Naive thymus-derived CD4-positive, alpha-beta T cell (primary cell): ENCODE measurements around the gene FPR1. TPM values are rescaled to one million over a fixed set of nuclear protein-coding genes. Genes with fewer than 3 reads are reported as not detected.

ENCODE experiments used
- ATAC-seq: fragments of 150-1000 bp; cut with Tn5 transposase; 2 replicates; pipeline ENCODE4 v1.10.0; 2021; ENCODE audit warnings: mild to moderate bottlenecking, moderate library complexity
- CTCF ChIA-PET: fragments of 350-600 bp; sonication (Branson Sonifier 250); formaldehyde crosslinking; loops from one replicate; lab custom pipeline; 2021; ENCODE audit warnings: antibody characterized with exemption; lab: Charles Lee
- POLR2A ChIA-PET: fragments of 350-600 bp; sonication (Branson Sonifier 250); formaldehyde crosslinking; loops from one replicate; lab custom pipeline; 2021; ENCODE audit warnings: antibody characterized with exemption, inconsistent platforms; lab: Charles Lee
- DNase-seq, 9 donors: peaks; one replicate each; pipeline versions ENCODE4 v3.0.0 to v3.0.0-alpha.2; 2020 to 2022; ENCODE audit warnings: mixed read lengths in 1 of 9
- H3K27ac ChIP-seq: one replicate; pipeline ENCODE4 v1.7.0; 2013; ENCODE audit warnings: mild to moderate bottlenecking, low read depth, low read length, moderate library complexity
- H3K27me3 ChIP-seq, 2 donors: one replicate each; pipeline ENCODE4 v1.7.0; 2013; ENCODE audit warnings: low read length in 2 of 2, mild to moderate bottlenecking in 2 of 2, moderate library complexity in 2 of 2; ENCODE audit not compliant: control insufficient read depth in 2 of 2, insufficient read depth in 2 of 2
- H3K36me3 ChIP-seq, 3 experiments: 1 replicate in 2 of 3; 2 replicates in 1 of 3; pipeline ENCODE4 v1.7.0; 2013; ENCODE audit warnings: low read length in 3 of 3, mild to moderate bottlenecking in 3 of 3, moderate library complexity in 1 of 3; ENCODE audit not compliant: insufficient read depth in 3 of 3, control insufficient read depth in 2 of 3
- H3K4me1 ChIP-seq, 2 donors: one replicate each; pipeline ENCODE4 v1.7.0; 2013; ENCODE audit warnings: low read length in 2 of 2, mild to moderate bottlenecking in 2 of 2, moderate library complexity in 1 of 2; ENCODE audit not compliant: control insufficient read depth in 2 of 2, insufficient read depth in 2 of 2
- H3K4me3 ChIP-seq: 2 replicates; pipeline ENCODE4 v1.7.0; 2013; ENCODE audit warnings: mild to moderate bottlenecking, low read length
- H3K9me3 ChIP-seq, 3 experiments: 1 replicate in 2 of 3; 2 replicates in 1 of 3; pipeline ENCODE4 v1.7.0; 2013; ENCODE audit warnings: low read length in 3 of 3; ENCODE audit not compliant: control insufficient read depth in 2 of 3
- H3K27ac Mint-ChIP-seq, 9 donors: one replicate each; pipeline ENCODE4 v1.8.0; 2020 to 2022; ENCODE audit warnings: mixed read lengths in 9 of 9, mild to moderate bottlenecking in 8 of 9, moderate library complexity in 5 of 9, inconsistent platforms in 2 of 9
- H3K27me3 Mint-ChIP-seq, 5 donors: one replicate each; pipeline ENCODE4 v1.8.0; 2021 to 2022; ENCODE audit warnings: mixed read lengths in 5 of 5, mild to moderate bottlenecking in 1 of 5
- H3K36me3 Mint-ChIP-seq, 5 donors: one replicate each; pipeline ENCODE4 v1.8.0; 2020 to 2022; ENCODE audit warnings: mixed read lengths in 5 of 5, mild to moderate bottlenecking in 3 of 5, inconsistent platforms in 1 of 5
- H3K4me1 Mint-ChIP-seq, 7 donors: one replicate each; pipeline ENCODE4 v1.8.0; 2020 to 2022; ENCODE audit warnings: mixed read lengths in 7 of 7, mild to moderate bottlenecking in 3 of 7, inconsistent platforms in 1 of 7
- H3K4me3 Mint-ChIP-seq, 10 donors: one replicate each; pipeline ENCODE4 v1.8.0; 2020 to 2022; ENCODE audit warnings: mild to moderate bottlenecking in 10 of 10, mixed read lengths in 10 of 10, moderate library complexity in 6 of 10, inconsistent platforms in 2 of 10
- H3K9me3 Mint-ChIP-seq, 11 donors: one replicate each; pipeline ENCODE4 v1.8.0; 2020 to 2022; ENCODE audit warnings: mixed read lengths in 11 of 11, mild to moderate bottlenecking in 4 of 11, inconsistent platforms in 1 of 11, moderate library complexity in 1 of 11
- intact Hi-C, 2 donors: fragments of 100-400 bp; cut with micrococcal nuclease; formaldehyde crosslinking; loops; one replicate each; pipeline ENCODE4 v1.15.1; 2023
- polyA plus RNA-seq, 2 donors: library from polyadenylated mRNA; unstranded; fragments of 300-500 nt; fragmentation: Illumina TruSeq; gene quantifications; one replicate each; pipeline ENCODE4 v1.2.3, GENCODE V29; 2021
- total RNA-seq, 6 experiments: library from RNA in 5 of 6; stranded (reverse) in 5 of 6; gene quantifications; 1 replicate in 5 of 6; 2 replicates in 1 of 6; pipeline ENCODE4 v1.2.3 and lab custom pipeline; 2021 to 2026

Gene FPR1
- total and polyA plus RNA-seq, 7 experiments from 2014 or later, result 0.24 to 68.2 (median 0.38) TPM; not detected in 1

DNA sequence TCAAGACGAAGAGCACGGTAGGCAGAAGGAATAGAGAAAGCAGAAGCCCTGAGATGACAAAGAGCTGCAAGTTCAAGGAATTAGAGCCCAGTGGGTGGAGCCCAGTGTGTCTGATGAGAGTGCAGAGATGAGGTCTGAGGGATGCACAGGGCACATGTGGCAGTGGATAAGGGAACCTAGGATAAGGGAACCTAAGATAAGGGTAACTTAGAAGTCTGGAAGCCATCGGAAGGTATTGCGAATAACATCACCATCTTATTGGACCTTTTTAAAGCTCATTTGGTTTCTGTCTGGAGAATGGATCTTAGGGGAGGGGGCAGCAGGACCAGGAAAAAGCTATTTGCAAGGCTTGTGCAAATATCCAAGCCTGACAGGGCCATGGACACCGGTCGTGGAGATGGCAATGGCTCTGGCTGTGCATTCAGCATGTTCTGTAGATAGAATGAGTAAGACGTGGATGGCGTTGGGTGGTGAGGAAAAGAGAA, 44.6 kb upstream of the FPR1 start:
- intact Hi-C loops, result no loop called here
- peaks cover 0 to 16% (median 4%) of the 10 kb centered on the region in 5 donors for H3K36me3 Mint-ChIP-seq
- H3K4me1 Mint-ChIP-seq, result no peaks in the 10 kb centered on the region
- peaks cover 9 to 69% (median 14%) of the 10 kb centered on the region in 11 donors for H3K9me3 Mint-ChIP-seq
- no peak overlapping the region for H3K4me3 ChIP-seq
- no peaks in the 10 kb centered on the region for H3K36me3 ChIP-seq
- no peaks in the 10 kb centered on the region for H3K4me1 ChIP-seq
- no peaks in the 10 kb centered on the region for H3K9me3 ChIP-seq
- H3K4me3 Mint-ChIP-seq, result no peak overlapping the region
- ATAC-seq (peak; percentile 38), DNase-seq (no peak)
- no peak overlapping the region for H3K27ac ChIP-seq
- peaks cover 0 to 43% (median 26%) of the 10 kb centered on the region in 5 donors for H3K27me3 Mint-ChIP-seq
- H3K27me3 ChIP-seq, result no peaks in the 10 kb centered on the region
- no peak overlapping the region for H3K27ac Mint-ChIP-seq
- ChIA-PET POLR2A (no interaction called here), CTCF (no interaction called here)

DNA sequence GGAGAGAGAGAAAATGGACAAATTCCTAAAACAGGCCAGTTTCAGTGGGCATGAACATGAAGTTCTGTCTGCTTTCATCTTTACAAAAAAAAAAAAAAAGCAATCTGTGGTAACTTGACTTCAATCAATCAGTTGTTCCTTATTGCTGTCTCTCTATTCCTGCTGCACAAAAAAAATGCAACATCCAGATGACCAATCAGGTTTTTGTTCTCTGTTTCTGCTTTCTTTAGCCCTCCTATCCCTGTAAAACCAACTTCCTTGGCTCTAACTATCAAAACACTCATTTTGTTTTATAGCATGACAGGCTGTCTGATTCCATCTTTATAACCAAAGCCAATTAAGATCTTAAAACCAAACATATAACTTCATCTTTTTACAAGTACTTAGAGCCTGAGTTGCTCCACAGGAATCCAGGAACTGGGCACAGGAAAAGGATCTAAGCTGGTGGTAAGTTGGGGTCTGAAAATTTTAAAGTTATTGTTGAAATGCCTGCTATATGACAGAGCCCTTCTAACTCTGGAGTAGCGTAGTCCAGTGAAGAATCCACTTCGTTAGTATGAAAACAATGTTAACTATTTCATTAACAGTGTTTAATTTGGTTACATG, 43.3 kb upstream of the FPR1 start, which contains the start of gene FPR3:
TSS of gene FPR3 (plus strand) at position 273 of the 606 bp plus-strand sequence. CDS start 28,592 bp downstream, outside the sequence.
- H3K4me1 Mint-ChIP-seq, result no peaks in the 10 kb centered on the region
- Histone ChIP-seq H3K27ac (no peak within 1 kb of the TSS), H3K9me3 (no peaks in the 10 kb centered on the region), H3K4me3 (no peak within 1 kb of the TSS), H3K4me1 (no peaks in the 10 kb centered on the region), H3K36me3 (no peaks in the 10 kb centered on the region), H3K27me3 (no peaks in the 10 kb centered on the region)
- ATAC-seq (no peak), DNase-seq (no peak)
- H3K27ac Mint-ChIP-seq, result no peak within 1 kb of the TSS
- peaks cover 0 to 39% (median 30%) of the 10 kb centered on the region in 5 donors for H3K27me3 Mint-ChIP-seq
- H3K9me3 Mint-ChIP-seq, result peaks cover 8 to 65% (median 14%) of the 10 kb centered on the region in 11 donors
- CTCF ChIA-PET, result no interaction called here
- peaks cover 0 to 14% (median 4%) of the 10 kb centered on the region in 5 donors for H3K36me3 Mint-ChIP-seq
- H3K4me3 Mint-ChIP-seq, result no peak within 1 kb of the TSS
- intact Hi-C loops, result no loop called here
- POLR2A ChIA-PET, result no interaction called here

DNA sequence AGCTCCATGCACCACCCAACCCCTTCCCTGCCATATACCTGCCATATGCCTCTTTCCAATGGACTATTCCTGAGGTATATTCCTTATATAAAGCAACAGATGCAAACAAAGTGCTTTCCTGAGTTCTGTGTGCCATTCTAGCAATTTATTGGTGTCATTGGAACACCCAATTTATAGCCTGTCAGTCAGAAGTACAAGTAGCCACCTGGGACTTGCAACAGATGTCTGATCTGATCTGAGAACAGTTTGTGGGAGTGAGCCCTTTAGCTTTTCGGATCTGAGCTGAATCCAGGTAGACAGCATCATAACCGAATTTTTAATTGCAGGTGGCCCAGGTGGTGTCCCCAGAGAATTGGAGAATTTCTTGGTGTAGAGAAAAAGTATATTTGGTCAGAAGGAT, 42.3 kb upstream of the FPR1 start:
- Histone ChIP-seq H3K27me3 (no peaks in the 10 kb centered on the region), H3K4me1 (no peaks in the 10 kb centered on the region), H3K36me3 (no peaks in the 10 kb centered on the region), H3K4me3 (no peak overlapping the region), H3K27ac (no peak overlapping the region), H3K9me3 (no peaks in the 10 kb centered on the region)
- intact Hi-C loops, result no loop called here
- ATAC-seq (no peak), DNase-seq (no peak)
- peaks cover 5 to 57% (median 14%) of the 10 kb centered on the region in 11 donors for H3K9me3 Mint-ChIP-seq
- CTCF ChIA-PET, result no interaction called here
- H3K27me3 Mint-ChIP-seq, result peaks cover 0 to 35% (median 29%) of the 10 kb centered on the region in 5 donors
- H3K4me1 Mint-ChIP-seq, result no peaks in the 10 kb centered on the region
- H3K36me3 Mint-ChIP-seq, result peaks cover 0 to 12% (median 4%) of the 10 kb centered on the region in 5 donors
- POLR2A ChIA-PET, result interaction anchor here (0.5 kb wide), 1 partner anchor 1779 kb away, joined by 5 read pairs; no protein-coding TSS in a partner anchor
- H3K4me3 Mint-ChIP-seq, result no peak overlapping the region
- H3K27ac Mint-ChIP-seq, result no peak overlapping the region

- Histone ChIP-seq H3K27ac (no peak overlapping the region), H3K4me3 (no peak overlapping the region), H3K4me1 (no peaks in the 10 kb centered on the region), H3K36me3 (no peaks in the 10 kb centered on the region), H3K27me3 (no peaks in the 10 kb centered on the region), H3K9me3 (no peaks in the 10 kb centered on the region)
- ChIA-PET POLR2A (no interaction called here), CTCF (interaction anchor here (0.6 kb wide), 1 partner anchor 25 kb away, joined by 6 read pairs; no protein-coding TSS in a partner anchor)
- intact Hi-C loops, result no loop called here
- DNase-seq (no peak), ATAC-seq (no peak)
- Mint-ChIP-seq H3K4me1 (no peaks in the 10 kb centered on the region), H3K27ac (no peak overlapping the region), H3K36me3 (peaks cover 0 to 9% (median 0%) of the 10 kb centered on the region in 5 donors), H3K9me3 (peaks cover 5 to 49% (median 11%) of the 10 kb centered on the region in 11 donors), H3K4me3 (no peak overlapping the region), H3K27me3 (peaks cover 0 to 29% (median 27%) of the 10 kb centered on the region in 5 donors)
Observed at GRCh38 chr19:51792932-51793331, 41.3 kb upstream of the FPR1 start.

DNA sequence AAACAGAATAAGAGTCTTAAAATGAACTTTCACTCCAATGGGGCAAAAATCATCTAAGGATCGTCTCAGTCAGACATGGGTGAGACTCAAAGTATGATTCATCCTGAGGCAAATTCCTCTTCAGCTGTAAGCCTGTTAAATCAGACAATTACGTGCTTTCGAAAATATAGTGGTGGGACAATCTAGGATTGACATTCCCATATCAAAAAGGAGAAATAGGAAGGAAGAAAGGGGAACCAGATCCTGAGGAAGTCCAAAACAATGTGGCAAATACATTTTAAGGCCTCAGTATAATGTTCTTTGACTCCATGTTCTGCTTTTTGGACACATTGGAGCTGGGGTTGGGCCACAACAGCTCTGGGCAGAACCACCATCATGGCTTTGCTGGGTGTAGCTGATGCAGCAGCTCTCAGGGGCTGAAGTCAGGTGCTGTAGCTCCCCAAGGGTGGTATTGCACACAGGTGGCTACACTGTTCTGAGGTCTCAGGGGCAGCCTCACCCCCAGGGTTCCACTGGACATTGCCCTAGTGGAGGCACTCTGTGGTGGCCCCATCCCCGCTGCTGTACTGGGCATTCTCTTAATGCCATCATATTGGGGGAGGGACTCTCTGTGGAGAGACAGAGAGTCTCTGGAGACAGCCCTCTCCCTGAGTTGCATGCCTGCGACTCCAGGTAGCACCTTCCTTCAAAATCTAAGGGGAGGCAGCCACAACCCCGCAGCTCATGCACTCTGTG, 37.5 kb upstream of the FPR1 start:
- Mint-ChIP-seq H3K36me3 (peaks cover 0 to 1% (median 0%) of the 10 kb centered on the region in 5 donors), H3K27me3 (peaks cover 0 to 21% (median 11%) of the 10 kb centered on the region in 5 donors), H3K4me1 (peaks cover 0 to 2% (median 0%) of the 10 kb centered on the region in 7 donors), H3K27ac (no peak overlapping the region), H3K9me3 (peaks cover 0 to 23% (median 8%) of the 10 kb centered on the region in 11 donors), H3K4me3 (no peak overlapping the region)
- DNase-seq, result no peak
- no peaks in the 10 kb centered on the region for H3K27me3 ChIP-seq
- ATAC-seq, result no peak
- no peak overlapping the region for H3K27ac ChIP-seq
- no peaks in the 10 kb centered on the region for H3K36me3 ChIP-seq
- no peaks in the 10 kb centered on the region for H3K4me1 ChIP-seq
- intact Hi-C loops, result no loop called here
- H3K4me3 ChIP-seq, result no peak overlapping the region
- ChIA-PET POLR2A (no interaction called here), CTCF (interaction anchor here (1.2 kb wide), 1 partner anchor 11 kb away, joined by 5 read pairs; no protein-coding TSS in a partner anchor)
- no peaks in the 10 kb centered on the region for H3K9me3 ChIP-seq

DNA sequence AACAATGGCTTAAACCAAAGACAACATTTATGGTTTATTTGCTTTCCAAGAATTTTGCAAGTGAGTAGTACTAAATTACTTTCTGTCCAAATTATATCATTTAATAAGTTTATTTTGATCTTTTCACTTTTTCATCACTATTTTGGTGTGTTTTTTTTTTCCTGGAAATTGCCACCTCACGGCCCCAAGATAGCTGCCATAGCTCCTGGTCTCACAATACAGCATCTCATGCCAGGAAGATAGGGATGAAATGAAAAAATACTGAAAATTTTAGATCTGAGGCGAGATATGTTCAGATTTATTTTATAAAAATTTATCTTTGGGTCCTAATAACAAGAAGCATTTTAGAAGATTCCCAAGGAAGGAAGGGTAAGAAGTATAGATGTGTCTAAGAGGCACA, 36.4 kb upstream of the FPR1 start:
- H3K36me3 Mint-ChIP-seq, result peaks cover 0 to 1% (median 0%) of the 10 kb centered on the region in 5 donors
- DNase-seq, result no peak
- H3K9me3 Mint-ChIP-seq, result peaks cover 0 to 17% (median 7%) of the 10 kb centered on the region in 11 donors
- H3K9me3 ChIP-seq, result no peaks in the 10 kb centered on the region
- no peak overlapping the region for H3K4me3 ChIP-seq
- no peaks in the 10 kb centered on the region for H3K36me3 ChIP-seq
- intact Hi-C loops, result no loop called here
- H3K27ac ChIP-seq, result no peak overlapping the region
- H3K4me1 ChIP-seq, result no peaks in the 10 kb centered on the region
- no peaks in the 10 kb centered on the region for H3K27me3 ChIP-seq
- ChIA-PET POLR2A (no interaction called here), CTCF (no interaction called here)
- peaks cover 0 to 2% (median 0%) of the 10 kb centered on the region in 7 donors for H3K4me1 Mint-ChIP-seq
- H3K27me3 Mint-ChIP-seq, result peaks cover 0 to 16% (median 11%) of the 10 kb centered on the region in 5 donors
- H3K27ac Mint-ChIP-seq, result no peak overlapping the region
- no peak for ATAC-seq
- H3K4me3 Mint-ChIP-seq, result no peak overlapping the region
